Progenitor cell of endocrine pancreas (in vitro differentiated cells): ENCODE results near the gene MFGE8. TPM values are rescaled to one million over a fixed set of nuclear protein-coding genes. Genes with fewer than 3 reads are reported as not detected.

Experiments
- DNase-seq: peaks from one replicate; pipeline ENCODE4 v3.0.0; 2021; ENCODE audit warnings: low spot score; ENCODE audit not compliant: unreplicated experiment
- H3K27ac Mint-ChIP-seq: 2 replicates; pipeline ENCODE4 v1.8.0; 2021; ENCODE audit warnings: mild to moderate bottlenecking, moderate library complexity, mixed read lengths
- H3K27me3 Mint-ChIP-seq: 2 replicates; pipeline ENCODE4 v1.8.0; 2021; ENCODE audit warnings: mixed read lengths
- H3K36me3 Mint-ChIP-seq: 2 replicates; pipeline ENCODE4 v1.8.0; 2022; ENCODE audit warnings: mixed read lengths; ENCODE audit not compliant: insufficient read depth
- H3K4me1 Mint-ChIP-seq: 2 replicates; pipeline ENCODE4 v1.8.0; 2021; ENCODE audit warnings: low read depth, mixed read lengths
- H3K4me3 Mint-ChIP-seq: 2 replicates; pipeline ENCODE4 v1.8.0; 2021; ENCODE audit warnings: low read depth, mild to moderate bottlenecking, moderate library complexity, mixed read lengths
- H3K9me3 Mint-ChIP-seq: 2 replicates; pipeline ENCODE4 v1.8.0; 2021; ENCODE audit warnings: low read depth, mixed read lengths
- total RNA-seq: library from RNA; stranded (reverse); gene quantifications from 2 replicates; pipeline ENCODE4 v1.2.1, GENCODE V29; 2021
- TF ChIP-seq, protein P1 (sequence below): fragments of 200-600 bp; sonication (generic); IDR thresholded peaks from one replicate; pipeline ENCODE4 v1.5.0; 2021; ENCODE audit warnings: antibody characterized with exemption, mild to moderate bottlenecking; ENCODE audit not compliant: unreplicated experiment

Gene MFGE8
- total RNA-seq, 1 donor from 2014 or later = 297 TPM

- Mint-ChIP-seq H3K4me1 (no peaks in the 10 kb centered on the region), H3K36me3 (no peaks in the 10 kb centered on the region), H3K27me3 (peaks cover 3% of the 10 kb centered on the region)
These were observed 53.0 kb downstream of the MFGE8 start for GRCh38 chr15:88860212-88860611.

DNA sequence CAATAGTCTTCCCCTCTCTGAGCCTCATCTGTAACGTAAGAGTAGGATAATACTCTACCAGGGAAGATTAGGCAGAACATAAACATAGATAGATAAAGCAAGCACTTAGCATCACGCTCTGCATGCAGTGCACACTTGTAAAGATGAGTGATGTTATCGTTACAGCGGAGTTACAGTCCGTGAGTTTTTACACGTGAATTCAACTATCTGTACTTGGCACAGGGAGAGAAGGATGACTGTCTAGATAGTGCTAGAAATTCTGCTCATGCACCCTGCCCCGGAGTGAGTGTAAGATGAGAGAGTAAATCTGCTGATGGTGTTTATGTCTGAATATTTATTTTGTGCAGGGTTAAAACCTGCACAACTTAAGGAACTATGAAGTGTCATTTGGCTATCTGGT is 53.6 kb downstream of the MFGE8 start:
- H3K9me3 Mint-ChIP-seq = peaks cover 3% of the 10 kb centered on the region
- no peak overlapping the region for H3K27ac Mint-ChIP-seq
- no peak for DNase-seq
- peaks cover 3% of the 10 kb centered on the region for H3K27me3 Mint-ChIP-seq
- TF ChIP-seq, protein P1, sequence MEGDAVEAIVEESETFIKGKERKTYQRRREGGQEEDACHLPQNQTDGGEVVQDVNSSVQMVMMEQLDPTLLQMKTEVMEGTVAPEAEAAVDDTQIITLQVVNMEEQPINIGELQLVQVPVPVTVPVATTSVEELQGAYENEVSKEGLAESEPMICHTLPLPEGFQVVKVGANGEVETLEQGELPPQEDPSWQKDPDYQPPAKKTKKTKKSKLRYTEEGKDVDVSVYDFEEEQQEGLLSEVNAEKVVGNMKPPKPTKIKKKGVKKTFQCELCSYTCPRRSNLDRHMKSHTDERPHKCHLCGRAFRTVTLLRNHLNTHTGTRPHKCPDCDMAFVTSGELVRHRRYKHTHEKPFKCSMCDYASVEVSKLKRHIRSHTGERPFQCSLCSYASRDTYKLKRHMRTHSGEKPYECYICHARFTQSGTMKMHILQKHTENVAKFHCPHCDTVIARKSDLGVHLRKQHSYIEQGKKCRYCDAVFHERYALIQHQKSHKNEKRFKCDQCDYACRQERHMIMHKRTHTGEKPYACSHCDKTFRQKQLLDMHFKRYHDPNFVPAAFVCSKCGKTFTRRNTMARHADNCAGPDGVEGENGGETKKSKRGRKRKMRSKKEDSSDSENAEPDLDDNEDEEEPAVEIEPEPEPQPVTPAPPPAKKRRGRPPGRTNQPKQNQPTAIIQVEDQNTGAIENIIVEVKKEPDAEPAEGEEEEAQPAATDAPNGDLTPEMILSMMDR = no peak
- H3K36me3 Mint-ChIP-seq = no peaks in the 10 kb centered on the region
- H3K4me3 Mint-ChIP-seq = no peak overlapping the region
- no peaks in the 10 kb centered on the region for H3K4me1 Mint-ChIP-seq

More at GRCh38 chr15:88860212-88860611, 53.0 kb downstream of the MFGE8 start:
- no peak for DNase-seq
- Mint-ChIP-seq H3K9me3 (peaks cover 3% of the 10 kb centered on the region), H3K27ac (no peak overlapping the region), H3K4me3 (no peak overlapping the region)
- TF ChIP-seq, protein P1 = no peak

GRCh38 chr15:88858934-88859333 is 54.2 kb downstream of the MFGE8 start:
- TF ChIP-seq, protein P1 = no peak
- no peak for DNase-seq
- Mint-ChIP-seq H3K4me3 (no peak overlapping the region), H3K36me3 (no peaks in the 10 kb centered on the region), H3K9me3 (peaks cover 3% of the 10 kb centered on the region), H3K4me1 (no peaks in the 10 kb centered on the region), H3K27ac (no peak overlapping the region), H3K27me3 (peaks cover 3% of the 10 kb centered on the region)

- no peak overlapping the region for H3K27ac Mint-ChIP-seq
- TF ChIP-seq, protein P1 = no peak
These were observed 60.7 kb downstream of the MFGE8 start for GRCh38 chr15:88852476-88852875.

GRCh38 chr15:88849376-88850072 is 63.7 kb downstream of the MFGE8 start:
- Mint-ChIP-seq H3K27ac (no peak overlapping the region), H3K4me3 (no peak overlapping the region)

More at GRCh38 chr15:88852476-88852875, 60.7 kb downstream of the MFGE8 start:
- no peak for DNase-seq
- H3K9me3 Mint-ChIP-seq = no peaks in the 10 kb centered on the region
- no peaks in the 10 kb centered on the region for H3K27me3 Mint-ChIP-seq
- no peak overlapping the region for H3K4me3 Mint-ChIP-seq
- H3K36me3 Mint-ChIP-seq = no peaks in the 10 kb centered on the region
- H3K4me1 Mint-ChIP-seq = no peaks in the 10 kb centered on the region

More at GRCh38 chr15:88849376-88850072, 63.7 kb downstream of the MFGE8 start:
- no peak for DNase-seq
- Mint-ChIP-seq H3K9me3 (no peaks in the 10 kb centered on the region), H3K36me3 (no peaks in the 10 kb centered on the region), H3K27me3 (no peaks in the 10 kb centered on the region), H3K4me1 (no peaks in the 10 kb centered on the region)
- TF ChIP-seq, protein P1 = no peak

Other genes starting within 250 kb of the MFGE8 start
- gene ACAN, start 109.9 kb downstream of the MFGE8 start, total RNA-seq = 0.93 and 2.0 TPM in 2 replicates
- gene HAPLN3, start 17.8 kb downstream of the MFGE8 start, total RNA-seq = 6.2 and 8.4 TPM in 2 replicates
- 53.1 and 54.4 TPM in 2 replicates for gene ABHD2, start 175.1 kb upstream of the MFGE8 start, total RNA-seq